ENCODE data around the gene MARCHF4. TPM values are rescaled to one million over a fixed set of nuclear protein-coding genes. Genes with fewer than 3 reads are reported as not detected.

The MARCHF4 gene
- total RNA-seq, 2 donors from 2014 or later, result 0.14 TPM; not detected in 1

GRCh38 chr2:216369821-216370220 is 2.5 kb downstream of the MARCHF4 start:
- H3K27me3 ChIP-seq (replicated peaks; ENCODE audit: insufficient read depth), result no peaks in the 10 kb centered on the region
- no peak for ATAC-seq (ENCODE audit: insufficient number of reproducible peaks, low FRiP score, low read depth)
- H3K4me1 ChIP-seq (ENCODE audit: control insufficient read depth in 1 of 2, low read depth in 2 of 2), result peaks cover 9 to 16% of the 10 kb centered on the region in 2 donors
- DNase-seq (ENCODE audit: low spot score), result no peak
- TF ChIP-seq CTCF (IDR thresholded peaks at IDR 0.05), result no peak
- H3K36me3 ChIP-seq, result no peaks in the 10 kb centered on the region
- H3K4me3 ChIP-seq, result no peak overlapping the region
- H3K27ac ChIP-seq, result no peak overlapping the region
- H3K9me3 ChIP-seq, result no peaks in the 10 kb centered on the region

GRCh38 chr2:216366777-216367471 is 5.4 kb downstream of the MARCHF4 start:
- Histone ChIP-seq H3K36me3 (no peaks in the 10 kb centered on the region), H3K4me3 (no peak overlapping the region), H3K27ac (no peak overlapping the region), H3K9me3 (no peaks in the 10 kb centered on the region), H3K4me1 (ENCODE audit: control insufficient read depth in 1 of 2, low read depth in 2 of 2) (peaks cover 8 to 9% of the 10 kb centered on the region in 2 donors), H3K27me3 (replicated peaks; ENCODE audit: insufficient read depth) (no peaks in the 10 kb centered on the region)
- no peak for TF ChIP-seq CTCF (IDR thresholded peaks at IDR 0.05)
- DNase-seq (ENCODE audit: low spot score), result no peak
- no peak for ATAC-seq (ENCODE audit: insufficient number of reproducible peaks, low FRiP score, low read depth)

GRCh38 chr2:216365518-216365917 is 6.8 kb downstream of the MARCHF4 start:
- Histone ChIP-seq H3K27ac (no peak overlapping the region), H3K4me1 (ENCODE audit: control insufficient read depth in 1 of 2, low read depth in 2 of 2) (no peaks in the 10 kb centered on the region), H3K4me3 (no peak overlapping the region), H3K36me3 (no peaks in the 10 kb centered on the region), H3K9me3 (no peaks in the 10 kb centered on the region), H3K27me3 (replicated peaks; ENCODE audit: insufficient read depth) (no peaks in the 10 kb centered on the region)
- DNase-seq (ENCODE audit: low spot score) (no peak), ATAC-seq (ENCODE audit: insufficient number of reproducible peaks, low FRiP score, low read depth) (no peak)
- TF ChIP-seq CTCF (IDR thresholded peaks at IDR 0.05), result no peak

GRCh38 chr2:216363221-216363620 is 9.1 kb downstream of the MARCHF4 start:
- Histone ChIP-seq H3K4me3 (no peak overlapping the region), H3K4me1 (ENCODE audit: control insufficient read depth in 1 of 2, low read depth in 2 of 2) (no peaks in the 10 kb centered on the region), H3K27ac (no peak overlapping the region)

GRCh38 chr2:216362730-216363129 is 9.6 kb downstream of the MARCHF4 start:
- no peaks in the 10 kb centered on the region for H3K9me3 ChIP-seq
- no peaks in the 10 kb centered on the region for H3K36me3 ChIP-seq
- DNase-seq (ENCODE audit: low spot score) (no peak), ATAC-seq (ENCODE audit: insufficient number of reproducible peaks, low FRiP score, low read depth) (no peak)
- no peak overlapping the region for H3K27ac ChIP-seq
- no peak for TF ChIP-seq CTCF (IDR thresholded peaks at IDR 0.05)
- no peaks in the 10 kb centered on the region for H3K4me1 ChIP-seq (ENCODE audit: control insufficient read depth in 1 of 2, low read depth in 2 of 2)
- H3K4me3 ChIP-seq, result no peak overlapping the region
- no peaks in the 10 kb centered on the region for H3K27me3 ChIP-seq (replicated peaks; ENCODE audit: insufficient read depth)

More at GRCh38 chr2:216363221-216363620, 9.1 kb downstream of the MARCHF4 start:
- H3K36me3 ChIP-seq, result no peaks in the 10 kb centered on the region
- H3K27me3 ChIP-seq (replicated peaks; ENCODE audit: insufficient read depth), result no peaks in the 10 kb centered on the region
- ATAC-seq (ENCODE audit: insufficient number of reproducible peaks, low FRiP score, low read depth), result no peak
- TF ChIP-seq CTCF (IDR thresholded peaks at IDR 0.05), result no peak
- no peak for DNase-seq (ENCODE audit: low spot score)
- H3K9me3 ChIP-seq, result no peaks in the 10 kb centered on the region

Measured in thoracic aorta (tissue), 2 donors.